ENCODE measurements around the gene CFAP70. TPM values are rescaled to one million over a fixed set of nuclear protein-coding genes. Genes with fewer than 3 reads are reported as not detected.

CFAP70 gene
- total RNA-seq, 1 experiment from 2014 or later = 0.24 TPM

DNA sequence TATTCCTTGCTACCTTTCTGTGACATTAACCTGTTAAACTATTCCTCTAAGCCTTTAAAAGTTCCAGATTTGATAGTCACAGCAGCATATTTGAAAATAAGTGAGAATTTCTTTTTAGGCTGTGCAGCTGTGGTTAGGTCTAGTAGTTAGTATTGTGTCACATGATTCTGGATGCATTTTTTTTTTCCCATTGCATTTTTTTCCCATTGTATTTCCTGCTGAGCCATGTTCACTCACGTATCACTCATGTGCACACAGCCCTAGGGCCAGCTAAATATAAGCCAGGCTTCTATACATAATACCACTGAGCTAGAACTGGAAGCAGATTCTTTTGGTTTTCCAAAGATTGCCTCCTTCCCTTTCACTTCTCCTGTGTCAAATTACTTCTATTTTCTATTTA lies 149.0 kb downstream of the CFAP70 start:
- Histone ChIP-seq H2AFZ (ENCODE audit: low read length) (no peak overlapping the region), H2AK5ac (ENCODE audit: insufficient read length, low read length) (no peak overlapping the region), H3K23me2 (ENCODE audit: insufficient read length, low read depth, low read length, poor library complexity, severe bottlenecking) (no peaks in the 10 kb centered on the region), H3K23ac (ENCODE audit: insufficient read length, low read depth, low read length) (no peak overlapping the region), H3T11ph (ENCODE audit: low read length) (no peak overlapping the region), H3K27ac (ENCODE audit: insufficient read length, low read depth, low read length) (no peak overlapping the region), H2BK15ac (ENCODE audit: low read depth, low read length) (no peak overlapping the region), H3K9ac (ENCODE audit: extremely low read depth, insufficient read length, low read length) (no peak overlapping the region), H3K4me2 (ENCODE audit: insufficient read depth, insufficient read length, low read length) (no peak overlapping the region), H4K20me1 (ENCODE audit: control insufficient read depth, insufficient read depth, insufficient read length) (no peaks in the 10 kb centered on the region), H3K14ac (ENCODE audit: insufficient read depth, low read length) (no peak overlapping the region), H2BK5ac (ENCODE audit: insufficient read length, low read length) (no peak overlapping the region), H3K79me2 (ENCODE audit: insufficient read depth, low read length) (no peaks in the 10 kb centered on the region), H3K79me1 (ENCODE audit: insufficient read depth, low read depth, low read length, poor library complexity, severe bottlenecking) (no peaks in the 10 kb centered on the region), H3K4ac (ENCODE audit: low read depth, low read length) (no peak overlapping the region), H3K4me1 (ENCODE audit: insufficient read depth, low read length) (no peaks in the 10 kb centered on the region), H4K8ac (replicated peaks; ENCODE audit: insufficient read length, low read depth, low read length) (no peak overlapping the region), H3K27me3 (ENCODE audit: insufficient read depth, low read length) (no peaks in the 10 kb centered on the region), H2BK20ac (ENCODE audit: low read depth, low read length, poor library complexity, severe bottlenecking) (no peak overlapping the region), H2BK12ac (ENCODE audit: insufficient read length, low read depth, low read length) (no peak overlapping the region), H2BK120ac (ENCODE audit: low read depth, low read length, poor library complexity, severe bottlenecking) (no peak overlapping the region), H3K56ac (ENCODE audit: insufficient read length, low read depth, low read length) (no peak overlapping the region), H4K5ac (ENCODE audit: insufficient read length, low read depth, low read length) (no peak overlapping the region), H3K18ac (ENCODE audit: insufficient read length, low read depth, low read length) (no peak overlapping the region), H3K9me3 (ENCODE audit: control insufficient read depth, low read depth, low read length) (peaks cover 17% of the 10 kb centered on the region), H4K91ac (ENCODE audit: insufficient read length, low read depth, low read length) (no peak overlapping the region)
- Mint-ChIP-seq H3K36me3 (ENCODE audit: insufficient read depth in 1 of 3, low read depth in 3 of 3) (peaks cover 22 to 39% (median 38%) of the 10 kb centered on the region in 3 experiments), H3K4me3 (no peak overlapping the region), H3K4me1 (no peaks in the 10 kb centered on the region), H3K27ac (no peak overlapping the region), H3K9me3 (peaks cover 25 to 29% of the 10 kb centered on the region in 2 experiments), H3K27me3 (ENCODE audit: low read depth) (no peaks in the 10 kb centered on the region; the same call in 1 of the 2 replicates)
- TF ChIP-seq, protein P1, sequence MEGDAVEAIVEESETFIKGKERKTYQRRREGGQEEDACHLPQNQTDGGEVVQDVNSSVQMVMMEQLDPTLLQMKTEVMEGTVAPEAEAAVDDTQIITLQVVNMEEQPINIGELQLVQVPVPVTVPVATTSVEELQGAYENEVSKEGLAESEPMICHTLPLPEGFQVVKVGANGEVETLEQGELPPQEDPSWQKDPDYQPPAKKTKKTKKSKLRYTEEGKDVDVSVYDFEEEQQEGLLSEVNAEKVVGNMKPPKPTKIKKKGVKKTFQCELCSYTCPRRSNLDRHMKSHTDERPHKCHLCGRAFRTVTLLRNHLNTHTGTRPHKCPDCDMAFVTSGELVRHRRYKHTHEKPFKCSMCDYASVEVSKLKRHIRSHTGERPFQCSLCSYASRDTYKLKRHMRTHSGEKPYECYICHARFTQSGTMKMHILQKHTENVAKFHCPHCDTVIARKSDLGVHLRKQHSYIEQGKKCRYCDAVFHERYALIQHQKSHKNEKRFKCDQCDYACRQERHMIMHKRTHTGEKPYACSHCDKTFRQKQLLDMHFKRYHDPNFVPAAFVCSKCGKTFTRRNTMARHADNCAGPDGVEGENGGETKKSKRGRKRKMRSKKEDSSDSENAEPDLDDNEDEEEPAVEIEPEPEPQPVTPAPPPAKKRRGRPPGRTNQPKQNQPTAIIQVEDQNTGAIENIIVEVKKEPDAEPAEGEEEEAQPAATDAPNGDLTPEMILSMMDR (conservative IDR thresholded peaks at IDR 0.05) = no peak
- DNase-seq = no peak
- WGBS (ENCODE audit: extremely low coverage, insufficient read length, low lambda C conversion rate) = no CpG with 5 or more reads among the region's 1 CpG

All from H9 (cell line).